HG03354 (cell line): ENCODE measurements around the gene ZSCAN1.

Experiments used
- ATAC-seq: cut with Tn5 transposase; IDR thresholded peaks from one replicate; pipeline ENCODE4 v1.9.1; 2021; ENCODE audit warnings: mild to moderate bottlenecking; ENCODE audit not compliant: unreplicated experiment, poor library complexity, severe bottlenecking

ZSCAN1 gene

DNA sequence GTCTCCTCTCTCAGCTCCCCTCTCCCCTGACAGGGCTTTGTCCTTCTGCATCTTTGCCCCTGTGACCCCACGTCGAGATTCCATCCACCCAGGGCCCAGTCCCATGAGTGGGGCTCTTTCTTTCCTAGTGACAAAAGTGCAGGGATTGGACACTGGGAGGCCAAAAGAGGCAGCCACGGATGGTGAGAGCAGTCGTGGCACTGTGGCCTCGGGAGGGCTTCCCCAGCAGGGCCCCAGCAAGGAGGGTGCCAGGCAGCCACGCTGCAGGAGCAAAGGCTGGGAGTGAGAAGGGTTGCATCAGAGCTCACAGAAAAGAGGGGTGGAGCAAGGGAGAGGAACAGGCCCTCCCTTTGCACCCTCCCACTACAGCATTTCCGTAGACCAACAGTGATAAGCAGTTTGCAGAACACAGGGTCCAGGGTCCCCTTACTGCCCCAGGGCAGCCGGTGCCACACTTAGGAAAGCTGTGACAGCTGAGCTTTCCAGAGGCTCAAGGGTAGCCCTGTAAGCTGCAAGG, 4.9 kb downstream of the ZSCAN1 start:
- ATAC-seq = no peak

DNA sequence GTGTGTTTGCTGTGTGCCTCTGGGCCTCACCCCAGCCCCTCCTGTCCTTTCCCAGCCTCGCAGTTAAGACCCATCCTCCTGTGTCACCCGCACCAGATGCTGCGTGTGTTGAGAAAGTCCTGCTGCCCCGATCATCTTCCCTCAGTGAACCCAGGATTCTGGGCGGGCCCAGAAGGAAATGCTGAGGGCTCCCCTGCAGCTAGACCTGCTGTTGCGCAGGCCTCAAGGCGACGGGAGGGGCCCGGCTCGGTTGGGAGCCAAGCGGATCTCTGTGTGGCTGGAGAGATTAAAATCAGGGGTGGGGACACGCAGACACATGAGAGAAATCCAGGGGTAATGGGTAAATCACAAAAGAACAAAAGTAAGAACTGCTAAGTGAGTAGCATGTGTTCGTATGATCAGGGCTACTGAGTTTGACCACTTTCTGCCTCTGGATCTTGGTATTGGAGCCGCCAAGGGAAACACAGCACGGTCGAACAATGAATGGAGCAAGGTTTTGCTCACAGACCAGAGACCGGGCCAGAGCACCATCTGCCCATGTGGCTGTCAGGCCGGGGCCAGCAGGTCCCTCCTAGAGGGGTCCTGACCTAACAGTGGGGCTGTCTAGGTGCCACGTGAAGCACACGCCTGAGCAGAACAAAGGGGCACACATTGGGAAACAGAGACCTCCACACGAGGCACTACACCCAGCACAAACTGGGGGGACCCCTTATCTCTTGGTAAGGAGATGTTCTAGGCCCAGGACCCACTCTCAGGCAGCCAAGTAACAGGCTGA, 7.1 kb downstream of the ZSCAN1 start:
- no peak for ATAC-seq

DNA sequence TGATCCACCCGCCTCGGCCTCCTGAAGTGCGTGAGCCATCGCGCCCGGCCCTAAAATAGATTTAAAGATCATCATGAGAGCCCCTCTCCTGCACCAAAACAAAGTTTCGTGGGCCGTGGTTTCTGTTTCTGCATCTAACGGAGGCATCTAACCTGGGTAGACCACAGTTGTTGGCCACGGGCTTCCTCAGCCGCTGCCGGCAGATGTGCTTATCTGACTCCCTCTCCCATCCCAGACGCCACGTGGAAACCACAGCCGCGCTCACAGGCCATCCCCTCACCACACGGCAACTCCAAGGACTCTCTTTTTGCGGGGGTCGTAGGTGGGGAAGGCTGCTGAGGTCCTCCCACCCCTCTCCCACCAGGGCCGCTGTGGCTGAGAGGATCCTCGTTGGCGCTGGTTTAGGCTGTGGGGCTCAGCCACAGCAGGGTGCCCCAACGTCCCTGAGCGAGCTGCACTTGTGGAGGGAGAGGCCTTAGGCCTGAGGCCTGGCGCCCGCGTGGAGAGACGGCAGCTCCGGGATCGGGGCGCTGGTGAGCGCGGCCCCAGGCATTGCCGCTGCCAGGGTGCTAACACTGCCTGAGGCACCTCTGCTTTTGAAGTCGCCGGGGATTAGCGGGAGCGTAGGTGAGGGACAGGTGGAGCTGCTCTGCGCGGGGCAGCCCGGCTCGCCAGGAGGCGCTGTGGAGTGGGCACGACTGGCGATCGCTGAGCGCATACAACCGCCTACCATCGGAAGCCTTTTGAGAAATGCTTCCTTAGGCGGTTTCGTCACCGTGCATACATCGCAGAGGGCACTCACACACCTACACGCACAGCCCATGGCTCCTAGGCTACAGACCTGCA, 8.9 kb downstream of the ZSCAN1 start:
- no peak for ATAC-seq

DNA sequence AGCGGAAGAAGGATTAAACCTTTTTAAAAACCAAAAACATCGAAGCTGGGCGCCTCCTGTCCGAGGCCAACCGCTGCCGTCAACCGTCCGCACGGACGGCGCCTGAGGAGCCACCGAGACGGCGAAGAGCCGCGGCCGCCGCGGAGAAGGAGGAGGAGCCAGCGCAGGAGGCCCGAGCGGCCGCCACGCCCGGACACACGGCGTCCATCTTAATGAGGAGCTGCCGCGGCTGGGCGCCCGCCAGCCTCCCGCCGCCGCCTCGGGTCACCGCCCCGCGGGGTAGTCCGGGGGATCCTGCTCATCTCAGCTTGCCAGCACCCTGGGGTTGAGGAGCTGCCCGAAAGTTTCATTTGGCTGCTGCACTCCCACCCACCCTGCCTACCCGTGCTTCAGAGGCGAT, 10.6 kb downstream of the ZSCAN1 start:
- no peak for ATAC-seq

DNA sequence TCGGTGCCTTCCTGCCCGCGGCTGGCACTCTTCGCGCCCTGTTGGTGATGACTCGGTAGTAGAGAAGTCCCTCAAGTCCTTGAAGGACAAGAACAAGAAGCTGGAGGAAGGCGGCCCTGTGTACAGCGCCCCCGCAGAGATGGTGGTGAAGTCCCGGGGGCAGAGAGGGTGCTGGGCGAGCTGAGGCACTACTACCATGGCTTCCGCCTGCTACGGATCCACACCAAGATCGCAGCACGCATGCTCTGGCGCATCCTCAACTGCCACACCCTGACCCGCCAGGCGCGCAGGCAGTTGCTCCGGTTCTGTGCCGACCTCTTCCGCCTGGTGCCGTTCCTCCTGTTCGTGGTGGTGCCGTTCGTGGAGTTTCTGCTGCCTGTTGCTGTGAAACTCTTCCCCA, 11.1 kb downstream of the ZSCAN1 start:
- no peak for ATAC-seq

DNA sequence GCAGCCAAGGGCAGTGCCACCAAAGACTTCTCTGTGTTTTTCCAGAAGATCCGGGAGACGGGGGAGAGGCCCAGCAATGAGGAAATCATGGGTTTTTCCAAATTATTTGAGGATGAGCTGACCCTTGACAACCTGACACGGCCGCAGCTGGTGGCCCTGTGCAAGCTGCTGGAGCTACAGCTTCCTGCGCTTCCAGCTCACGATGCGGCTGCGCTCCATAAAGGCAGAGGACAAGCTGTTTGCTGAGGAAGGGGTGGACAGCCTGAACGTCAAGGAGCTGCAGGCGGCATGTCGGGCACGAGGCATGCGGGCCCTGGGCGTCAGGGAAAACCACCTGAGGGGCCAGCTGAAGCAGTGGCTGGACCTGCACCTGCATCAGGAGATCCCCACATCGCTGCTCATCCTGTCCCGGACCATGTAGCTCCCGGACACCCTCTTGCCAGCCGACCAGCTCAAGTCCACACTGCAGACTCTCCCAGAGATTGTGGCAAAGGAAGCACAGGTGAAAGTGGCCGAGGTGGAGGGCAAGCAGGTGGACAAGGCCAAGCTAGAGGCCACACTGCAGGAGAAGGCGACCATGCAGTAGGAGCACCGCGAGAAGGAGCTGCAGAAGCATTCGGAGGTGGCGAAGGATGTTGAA, 11.7 kb downstream of the ZSCAN1 start:
- ATAC-seq = no peak

DNA sequence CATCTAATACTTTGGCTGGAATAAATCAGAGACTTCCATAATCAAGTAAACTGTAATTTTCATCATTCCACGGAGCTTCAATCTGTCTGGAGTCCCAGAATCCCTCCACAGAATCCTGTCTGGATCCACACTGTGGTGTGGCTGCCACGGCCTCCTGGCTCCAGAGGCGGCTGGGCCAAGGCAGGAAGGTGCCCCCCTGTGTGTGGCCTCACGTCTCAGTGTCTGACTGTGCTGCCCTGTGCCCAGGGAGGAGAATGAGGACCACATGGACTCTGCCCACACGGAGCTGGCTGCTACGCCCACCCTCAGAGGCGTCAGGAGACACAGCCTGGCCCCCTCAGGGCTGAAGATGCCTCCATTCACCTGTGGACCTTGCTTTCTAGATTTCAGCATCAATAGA, 13.0 kb downstream of the ZSCAN1 start:
- no peak for ATAC-seq

DNA sequence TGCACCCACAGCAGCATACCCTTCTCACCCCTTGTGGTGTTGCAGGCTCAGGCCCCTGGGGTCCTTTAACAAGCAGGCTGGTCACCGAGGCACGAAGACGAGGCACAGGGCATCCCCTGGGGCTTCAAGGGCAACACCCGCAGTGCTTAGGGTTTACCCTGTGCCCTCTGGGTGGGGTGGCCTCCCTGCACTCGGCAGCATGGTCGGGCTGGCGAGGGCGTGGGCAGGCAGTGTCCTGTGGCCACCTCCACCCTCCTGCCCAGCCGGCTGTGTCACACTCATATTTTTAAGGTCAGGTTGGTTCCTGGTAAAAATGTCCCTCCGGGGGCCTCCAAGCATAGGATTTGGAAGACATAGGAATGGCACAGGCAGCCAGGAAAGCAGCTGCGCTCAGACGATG, 13.8 kb downstream of the ZSCAN1 start:
- ATAC-seq = no peak

DNA sequence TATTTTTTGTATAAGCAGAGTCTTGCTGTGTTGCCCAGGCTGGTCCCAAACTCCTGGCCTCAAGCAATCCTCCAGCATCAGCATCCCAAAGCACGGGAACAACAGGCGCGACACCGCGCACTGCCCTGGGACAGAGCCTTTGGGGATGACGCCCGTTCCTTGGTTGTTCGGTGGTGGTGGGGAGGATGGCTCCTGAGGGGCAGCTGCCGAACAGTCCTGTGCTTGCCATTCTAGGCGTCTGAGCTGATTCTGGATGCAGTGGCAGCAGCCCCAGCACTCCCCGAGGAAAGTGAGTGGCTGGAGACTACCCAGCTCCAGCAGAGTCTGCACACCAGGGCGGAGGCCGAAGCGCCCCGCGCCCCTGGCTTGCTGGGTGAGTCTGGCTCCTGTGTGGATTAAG, 18.4 kb downstream of the ZSCAN1 start:
- ATAC-seq = no peak

DNA sequence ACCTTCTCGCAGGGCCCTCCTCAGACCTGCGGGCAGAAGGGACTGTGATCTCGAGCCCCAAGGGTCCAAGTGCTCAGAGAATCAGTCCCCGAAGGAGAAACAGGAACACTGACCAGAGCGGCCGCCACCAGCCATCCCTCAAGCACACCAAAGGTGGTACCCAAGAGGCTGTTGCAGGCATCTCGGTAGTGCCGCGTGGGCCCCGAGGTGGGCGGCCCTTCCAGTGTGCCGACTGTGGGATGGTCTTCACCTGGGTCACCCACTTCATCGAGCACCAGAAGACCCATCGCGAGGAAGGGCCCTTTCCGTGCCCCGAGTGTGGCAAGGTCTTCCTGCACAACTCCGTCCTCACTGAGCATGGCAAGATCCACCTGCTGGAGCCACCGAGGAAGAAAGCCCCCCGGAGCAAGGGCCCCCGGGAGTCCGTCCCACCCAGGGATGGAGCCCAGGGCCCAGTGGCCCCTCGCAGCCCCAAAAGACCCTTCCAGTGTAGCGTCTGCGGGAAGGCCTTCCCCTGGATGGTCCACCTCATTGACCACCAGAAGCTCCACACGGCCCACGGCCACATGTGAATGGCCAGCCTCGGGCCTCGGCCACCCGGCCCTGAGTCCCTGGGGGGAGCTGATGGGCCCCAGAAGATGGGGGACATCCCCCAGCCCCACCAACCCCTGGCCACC, 19.8 kb downstream of the ZSCAN1 start:
- ATAC-seq = no peak

DNA sequence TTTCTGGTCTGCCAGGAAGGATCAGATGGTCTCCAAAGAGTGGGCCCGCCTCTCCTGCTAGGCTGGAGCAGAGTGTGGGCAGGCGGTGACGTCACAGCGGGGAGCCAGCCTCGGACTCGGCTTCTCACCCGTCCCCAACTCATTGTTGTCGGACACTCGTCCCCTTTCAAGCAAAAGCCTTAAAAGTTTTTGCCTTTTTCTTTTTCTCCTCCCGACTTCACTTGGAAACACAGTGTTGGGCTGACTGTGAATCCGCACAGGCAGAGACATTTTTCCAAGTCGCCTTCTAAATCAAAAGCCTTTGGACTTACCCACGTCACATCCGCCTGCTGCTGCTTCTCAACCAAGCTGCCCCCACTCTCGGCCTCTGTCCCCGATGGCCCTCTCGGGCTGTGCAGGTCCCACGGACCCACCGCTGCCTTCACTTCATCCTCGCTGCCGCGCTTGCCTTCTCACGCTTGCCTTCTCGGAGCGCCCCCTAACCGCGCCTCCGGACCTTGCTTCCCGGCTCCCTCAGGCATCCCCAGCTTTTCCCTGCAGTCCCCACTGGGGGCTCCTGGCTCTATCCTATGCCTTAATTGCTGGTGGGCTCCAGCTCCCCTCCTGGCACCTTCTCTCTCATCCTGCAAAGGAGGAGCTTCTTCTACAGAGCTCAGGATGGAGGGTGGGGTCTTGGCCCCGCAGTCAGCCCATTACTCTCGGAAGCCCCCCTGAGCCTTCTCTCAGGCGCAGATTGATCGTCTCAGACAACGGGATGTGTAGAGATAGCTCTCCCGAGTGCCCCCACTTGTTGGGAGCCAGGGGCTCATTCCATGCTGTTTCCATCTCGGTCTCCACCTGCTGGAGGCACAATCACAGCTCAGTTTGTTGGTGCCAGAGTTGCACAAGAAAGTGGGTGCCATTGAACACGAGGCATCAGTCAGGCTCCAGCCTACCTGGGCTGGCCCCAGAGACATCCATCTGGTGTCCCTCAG, 21.4 kb downstream of the ZSCAN1 start:
- ATAC-seq = no peak

DNA sequence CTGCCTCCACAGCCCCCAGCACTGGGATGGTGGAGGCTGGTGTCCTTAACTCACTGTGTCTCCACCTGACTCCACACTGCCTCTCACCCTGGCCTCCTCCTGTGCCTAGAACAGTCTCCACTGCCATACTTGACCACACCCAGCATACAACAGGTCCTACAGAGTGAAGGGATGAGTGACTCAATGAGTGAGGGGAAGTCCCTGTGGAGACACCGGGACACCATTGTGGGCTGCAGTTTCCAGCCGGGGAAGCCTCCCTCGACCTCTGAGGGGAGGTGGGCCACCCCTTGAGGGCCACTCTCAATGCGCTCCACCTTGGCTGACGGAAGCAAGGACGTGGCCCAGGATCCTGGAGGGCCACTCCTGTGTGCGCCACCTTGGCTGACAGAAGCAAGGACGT, 22.4 kb downstream of the ZSCAN1 start:
- no peak for ATAC-seq

DNA sequence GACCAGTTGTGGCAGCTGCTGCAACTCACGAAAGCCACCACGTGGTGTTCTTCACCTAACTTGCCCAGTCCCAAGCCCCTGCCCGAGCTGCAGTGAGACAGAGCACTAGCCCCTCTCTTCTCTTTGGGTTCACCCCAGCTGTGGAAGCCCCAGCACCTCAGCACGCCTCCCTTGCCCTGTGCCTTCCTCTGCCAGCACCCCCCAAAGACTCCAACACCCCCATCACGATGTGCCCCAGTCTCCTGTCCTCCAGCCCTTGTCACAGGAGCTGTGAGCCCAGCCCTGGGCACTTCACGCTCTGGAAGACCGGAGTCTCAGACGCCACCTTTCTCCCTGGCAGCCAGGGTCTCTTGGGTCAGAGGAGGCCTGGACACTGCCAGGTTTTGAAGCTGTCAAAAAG, 23.0 kb downstream of the ZSCAN1 start:
- ATAC-seq = no peak

DNA sequence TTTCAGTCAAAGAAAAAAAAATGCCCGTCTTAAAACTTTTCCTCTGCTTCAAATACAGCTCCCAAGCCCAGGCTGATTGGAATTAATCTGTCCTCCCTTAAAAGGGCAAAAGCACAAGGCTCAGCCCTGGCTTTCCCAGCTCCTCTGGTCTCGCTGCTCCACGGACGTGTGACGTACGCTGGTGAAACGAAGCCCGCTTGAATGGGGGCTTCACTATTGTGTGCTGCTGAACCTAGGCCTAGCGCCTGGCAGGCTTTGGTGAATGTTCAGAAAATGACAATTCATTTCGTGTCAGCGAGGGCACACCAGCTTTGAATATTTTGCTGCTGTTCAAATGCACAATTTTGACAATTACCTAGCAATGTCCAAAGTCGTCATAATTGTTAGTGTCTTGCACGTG, 24.6 kb downstream of the ZSCAN1 start:
- ATAC-seq = no peak

DNA sequence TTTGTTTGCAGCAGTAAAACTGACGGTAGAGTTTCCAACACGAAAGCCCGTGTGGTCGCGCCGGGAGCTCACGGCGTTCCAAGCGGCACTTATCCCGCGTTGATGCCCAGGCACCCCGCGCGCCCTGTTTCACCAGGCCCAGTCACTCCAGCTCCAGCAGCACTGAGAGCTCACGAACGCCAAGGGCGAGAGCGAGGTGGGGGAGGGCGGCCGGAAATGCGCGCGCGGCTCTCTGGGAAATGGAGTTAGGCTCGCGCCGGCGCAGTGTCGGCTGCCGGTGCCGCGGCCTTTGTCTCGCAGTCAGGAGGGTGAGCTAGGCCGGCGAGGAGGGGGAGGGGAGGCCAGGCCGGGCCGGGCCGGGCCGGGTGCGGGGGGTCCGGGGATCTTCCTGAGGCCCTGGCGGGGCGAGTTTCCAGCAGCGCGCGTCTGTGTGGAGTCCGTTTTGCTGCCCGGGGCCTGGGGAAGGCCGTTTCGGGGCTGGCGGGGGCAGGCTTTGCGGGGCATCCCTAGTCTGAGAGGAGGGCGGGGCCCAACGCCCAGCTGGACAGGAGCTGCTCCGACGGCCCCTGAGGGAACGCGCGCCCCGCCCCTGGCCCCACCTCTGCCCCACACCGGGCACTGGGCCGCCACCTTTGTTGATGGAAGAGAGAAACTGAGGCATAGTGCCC, 25.3 kb downstream of the ZSCAN1 start, which contains the start of gene ZNF135:
Gene ZNF135 (plus strand): TSS at position 280 of the 668 bp plus-strand sequence. CDS start 721 bp downstream, outside the sequence.
- ATAC-seq = no peak

DNA sequence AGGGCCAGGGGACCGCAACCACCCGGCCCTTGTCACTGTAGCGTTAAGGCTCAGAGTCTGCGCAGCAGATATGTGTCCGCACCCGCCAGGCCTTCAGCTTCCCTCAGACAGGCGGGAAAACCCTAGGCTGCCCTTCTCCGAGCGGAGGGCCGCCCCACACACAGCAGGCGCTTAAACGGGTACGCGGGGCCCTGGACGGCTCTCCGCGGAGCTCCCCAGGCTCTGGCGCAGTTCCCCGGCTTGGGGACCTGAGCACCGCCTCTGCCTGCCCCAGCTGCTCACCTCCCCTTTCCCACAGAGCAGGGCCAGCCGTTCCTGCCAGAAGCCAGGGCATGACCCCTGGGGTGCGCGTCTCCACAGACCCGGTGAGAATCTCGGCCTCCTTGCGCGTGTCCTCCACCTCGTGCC, 25.9 kb downstream of the ZSCAN1 start:
- ATAC-seq = no peak

DNA sequence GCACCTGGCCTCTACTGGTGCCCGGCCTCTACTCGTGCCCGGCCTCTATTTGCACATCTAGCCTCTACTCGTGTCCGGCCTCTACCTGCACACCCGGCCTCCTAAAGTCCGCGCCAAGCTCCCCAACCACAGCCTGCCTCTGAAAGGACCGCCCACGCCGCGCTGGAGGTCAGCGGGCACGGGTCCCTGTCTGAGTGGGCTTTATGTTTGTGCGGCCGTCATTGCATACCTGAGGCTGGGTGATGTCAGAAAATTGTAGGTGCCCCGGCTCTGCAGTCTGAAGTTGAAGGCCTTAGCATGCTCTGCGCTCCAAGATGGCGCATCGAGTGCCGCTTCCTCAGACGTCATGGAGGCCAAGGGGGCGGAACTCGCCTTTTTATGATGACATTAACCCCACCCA, 26.4 kb downstream of the ZSCAN1 start:
- no peak for ATAC-seq

DNA sequence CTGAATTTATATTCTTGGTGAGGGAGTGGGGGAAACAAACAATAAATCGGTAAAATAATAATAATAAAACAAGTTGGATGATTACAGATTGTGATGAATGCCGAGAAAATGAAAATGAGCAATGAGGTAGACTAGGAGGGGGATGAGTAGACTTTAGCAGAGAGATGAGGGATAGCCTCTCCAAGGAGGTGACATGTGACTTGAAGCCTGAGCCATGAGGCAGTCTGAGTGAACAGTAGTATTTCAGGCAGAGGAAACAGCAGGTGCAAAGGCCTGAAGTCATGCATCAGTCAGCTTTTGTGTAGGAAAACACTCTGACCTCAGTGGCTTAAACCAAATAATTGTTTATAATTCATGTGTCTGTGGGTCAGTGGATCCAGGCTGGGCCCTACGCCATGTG, 29.9 kb downstream of the ZSCAN1 start:
- ATAC-seq = no peak
